Cerebellar cortex (tissue), 1 donor: ENCODE measurements around the gene RAB25.
"Not testable (repeated sequence)": the region's sequence is repeated elsewhere in the genome, so short reads cannot be mapped to it uniquely, and the experiment has no call there.

Experiments used
- DNase-seq: peaks from one replicate; pipeline ENCODE4 v3.0.0-alpha.2; 2015; ENCODE audit warnings: low spot score

RAB25 gene

GRCh38 chr1:156054500-156055280, 6.3 kb upstream of the RAB25 start, which contains the start of gene LAMTOR2:
LAMTOR2 (plus strand) TSS chr1:156054782; CDS start chr1:156054890, 108 bp downstream.
- DNase-seq, result peak; percentile 98

DNA sequence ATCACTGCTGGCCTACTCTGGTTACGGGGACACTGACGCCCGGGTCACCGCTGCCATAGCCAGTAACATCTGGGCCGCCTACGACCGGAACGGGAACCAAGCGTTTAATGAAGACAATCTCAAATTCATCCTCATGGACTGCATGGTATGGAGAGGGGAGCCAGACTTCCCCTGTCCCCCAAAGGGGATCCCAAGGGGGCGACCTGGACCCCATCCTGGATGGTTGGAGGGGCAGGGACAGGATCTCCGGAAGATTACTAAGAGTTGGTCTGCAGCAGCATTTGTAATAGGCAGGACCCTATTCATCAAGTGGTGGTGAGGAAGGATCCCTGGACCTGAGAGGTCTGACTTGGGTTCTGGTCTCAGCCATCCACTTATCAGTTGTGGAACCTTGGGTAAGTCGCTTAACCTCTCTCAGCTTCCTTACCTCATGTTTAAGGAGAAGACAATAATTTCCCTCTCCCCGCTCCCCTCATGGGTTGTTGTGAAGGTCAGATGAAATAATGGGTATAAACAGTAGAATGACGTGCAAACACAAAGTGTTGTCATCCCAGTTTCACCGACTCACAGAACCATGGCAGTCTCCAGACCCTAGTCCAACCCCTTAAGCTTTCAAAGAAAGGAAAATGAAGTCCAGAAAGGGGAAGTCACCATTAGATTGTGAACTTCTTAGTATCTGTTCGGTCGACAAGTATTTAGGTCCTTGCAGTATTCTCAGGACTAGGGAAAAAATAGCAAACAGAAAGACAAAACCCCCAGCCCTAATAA, 5.5 kb upstream of the RAB25 start:
- DNase-seq, result no peak

GRCh38 chr1:156056326-156056849, 4.6 kb upstream of the RAB25 start:
- no peak for DNase-seq

DNA sequence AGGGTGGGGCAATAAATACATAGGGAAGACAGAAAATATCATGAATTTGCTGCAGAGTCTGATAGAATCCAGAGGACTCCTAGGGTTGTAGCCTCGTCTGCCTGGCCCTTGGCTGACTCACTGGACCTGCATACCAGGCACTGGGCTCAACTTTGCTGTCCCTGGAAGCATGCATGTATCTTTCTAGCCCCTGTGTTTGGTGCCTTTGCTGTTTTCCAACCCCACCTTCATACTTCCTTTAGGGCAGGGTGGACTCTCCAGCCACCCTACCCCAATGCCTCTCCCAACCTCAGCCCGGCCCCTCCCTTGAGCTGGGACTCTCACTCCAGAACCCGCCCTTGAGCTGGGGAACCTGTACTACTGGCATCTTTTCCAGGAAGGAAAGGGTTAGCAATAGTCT, 1.2 kb downstream of the RAB25 start:
- DNase-seq, result no peak

DNA sequence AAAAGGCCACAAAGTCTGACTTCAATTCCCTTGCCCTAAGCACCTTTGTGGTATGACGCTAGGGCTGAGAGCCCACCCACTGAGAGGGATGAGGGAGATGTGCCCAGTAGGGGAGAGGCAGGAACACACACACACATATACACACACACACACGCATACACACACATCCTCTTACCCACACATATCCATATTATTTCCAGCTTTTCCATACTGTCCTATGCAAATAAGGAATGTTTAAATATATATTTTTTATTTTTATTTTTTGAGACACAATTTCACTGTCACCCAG, 3.0 kb downstream of the RAB25 start:
- DNase-seq, result no peak

DNA sequence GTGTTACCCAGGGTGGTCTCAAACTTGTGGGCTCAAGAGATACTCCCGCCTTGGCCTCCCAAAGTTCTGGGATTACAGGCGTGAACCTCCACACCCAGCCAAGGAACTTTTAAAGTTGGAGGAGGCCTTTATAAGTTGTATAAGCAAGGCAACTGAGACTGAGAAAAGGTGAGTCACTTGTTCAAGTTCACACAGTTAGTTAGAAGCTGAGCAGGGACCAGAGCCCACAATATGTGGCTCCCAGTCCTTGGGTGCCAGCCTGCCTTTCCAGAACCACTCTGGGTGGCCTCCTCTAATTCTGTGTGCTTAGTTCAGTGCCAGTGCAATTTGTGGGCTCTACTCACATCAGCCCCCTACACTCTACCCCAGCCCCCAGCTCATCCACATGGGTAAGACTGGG, 3.7 kb downstream of the RAB25 start:
- no peak for DNase-seq

- no peak for DNase-seq
These were observed 4.3 kb downstream of the RAB25 start for GRCh38 chr1:156065212-156065611.

GRCh38 chr1:156065871-156066270, 4.9 kb downstream of the RAB25 start:
- no peak for DNase-seq

DNA sequence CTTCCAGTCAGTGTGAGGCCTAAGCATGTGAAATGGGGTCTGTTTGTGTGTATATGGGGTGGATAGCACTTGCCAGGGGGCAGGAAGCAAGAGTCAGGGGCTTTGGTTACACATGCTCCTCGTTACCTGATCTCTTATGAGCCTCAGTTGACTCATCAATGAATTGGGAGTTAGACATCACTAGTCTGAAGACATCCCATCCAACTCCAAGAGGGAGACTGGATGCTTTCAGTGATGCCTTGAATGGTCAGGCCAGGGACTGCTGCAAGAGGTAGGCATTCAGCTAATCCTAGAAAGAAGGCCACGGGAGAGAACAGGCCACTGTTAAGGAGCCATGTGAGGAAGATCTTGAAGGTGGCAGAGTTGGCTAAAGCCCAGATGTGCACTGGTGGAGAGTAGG, 6.3 kb downstream of the RAB25 start:
- DNase-seq, result no peak

DNA sequence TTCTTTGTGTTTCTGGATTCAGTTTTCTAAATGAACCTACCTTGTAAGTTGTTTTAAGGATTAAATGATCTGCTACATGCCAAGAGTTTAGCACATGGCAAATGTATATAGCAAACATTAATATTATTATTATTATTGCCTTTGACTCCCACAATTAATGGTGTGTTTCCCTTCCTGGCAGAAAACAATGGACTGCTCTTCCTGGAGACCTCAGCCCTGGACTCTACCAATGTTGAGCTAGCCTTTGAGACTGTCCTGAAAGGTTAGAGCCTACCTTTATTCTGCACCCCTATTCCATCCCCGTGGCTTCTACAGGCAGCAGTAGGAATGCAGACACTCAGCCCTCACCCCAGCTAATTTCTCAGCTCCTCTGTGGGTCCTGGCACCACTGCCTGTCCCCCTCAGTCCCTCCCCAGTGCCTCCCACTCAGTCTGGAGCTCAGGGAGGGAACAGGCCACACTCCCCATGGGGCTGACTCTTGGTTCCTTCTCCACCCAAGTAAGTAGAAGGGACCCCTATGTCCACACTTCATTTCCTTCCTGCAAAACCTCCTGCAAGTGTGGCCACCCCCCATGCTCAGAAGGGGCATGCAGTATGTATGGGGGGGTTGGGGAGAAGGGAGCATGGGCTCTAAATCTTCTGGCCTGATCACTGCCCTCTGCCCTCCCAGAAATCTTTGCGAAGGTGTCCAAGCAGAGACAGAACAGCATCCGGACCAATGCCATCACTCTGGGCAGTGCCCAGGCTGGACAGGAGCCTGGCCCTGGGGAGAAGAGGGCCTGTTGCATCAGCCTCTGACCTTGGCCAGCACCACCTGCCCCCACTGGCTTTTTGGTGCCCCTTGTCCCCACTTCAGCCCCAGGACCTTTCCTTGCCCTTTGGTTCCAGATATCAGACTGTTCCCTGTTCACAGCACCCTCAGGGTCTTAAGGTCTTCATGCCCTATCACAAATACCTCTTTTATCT, 8.8 kb downstream of the RAB25 start:
- no peak for DNase-seq

DNA sequence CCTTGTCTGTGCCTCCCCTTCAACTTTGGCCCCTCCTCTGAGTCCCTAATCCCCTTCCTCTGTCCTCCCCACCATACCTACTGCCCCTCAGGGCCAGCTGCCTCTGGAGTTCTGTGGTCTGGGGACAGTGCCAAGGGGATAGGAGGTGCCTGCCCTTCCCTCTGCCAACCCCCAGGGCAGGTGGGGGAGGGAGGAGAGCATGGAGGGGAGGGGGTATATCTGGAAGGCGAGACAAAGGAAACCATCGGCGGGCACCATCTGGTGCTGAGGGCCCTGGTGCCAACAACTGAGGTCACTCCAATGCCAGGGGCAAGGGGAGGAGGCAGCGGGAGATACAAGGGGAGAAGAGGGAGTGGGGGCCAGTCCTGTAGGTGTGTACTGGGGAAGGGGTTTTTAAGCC, 9.6 kb downstream of the RAB25 start:
- DNase-seq, result peak; percentile 23

DNA sequence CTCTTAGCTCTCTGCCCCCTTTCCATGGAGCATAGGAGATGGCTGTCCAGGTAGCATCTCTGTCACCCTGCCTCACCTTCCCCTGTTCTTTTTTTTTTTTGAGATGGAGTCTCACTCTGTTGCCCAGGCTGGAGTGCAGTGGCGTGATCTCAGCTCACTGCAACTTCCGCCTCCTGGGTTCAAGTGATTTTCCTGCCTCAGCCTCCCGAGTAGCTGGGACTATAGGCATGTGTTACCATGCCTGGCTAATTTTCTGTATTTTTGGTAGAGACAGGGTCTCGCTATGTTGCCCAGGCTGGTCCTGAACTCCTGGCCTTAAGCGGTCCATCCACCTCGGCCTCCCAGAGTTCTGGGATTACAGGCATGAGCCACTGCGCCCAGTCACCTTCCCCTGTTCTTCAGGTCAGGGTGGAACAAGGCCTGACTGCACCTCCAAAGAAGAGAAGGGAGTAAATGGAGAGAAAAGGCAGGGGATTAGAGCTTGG, 10.4 kb downstream of the RAB25 start:
- DNase-seq, result not testable (repeated sequence)

GRCh38 chr1:156072251-156072650, 11.3 kb downstream of the RAB25 start:
- DNase-seq, result no peak

DNA sequence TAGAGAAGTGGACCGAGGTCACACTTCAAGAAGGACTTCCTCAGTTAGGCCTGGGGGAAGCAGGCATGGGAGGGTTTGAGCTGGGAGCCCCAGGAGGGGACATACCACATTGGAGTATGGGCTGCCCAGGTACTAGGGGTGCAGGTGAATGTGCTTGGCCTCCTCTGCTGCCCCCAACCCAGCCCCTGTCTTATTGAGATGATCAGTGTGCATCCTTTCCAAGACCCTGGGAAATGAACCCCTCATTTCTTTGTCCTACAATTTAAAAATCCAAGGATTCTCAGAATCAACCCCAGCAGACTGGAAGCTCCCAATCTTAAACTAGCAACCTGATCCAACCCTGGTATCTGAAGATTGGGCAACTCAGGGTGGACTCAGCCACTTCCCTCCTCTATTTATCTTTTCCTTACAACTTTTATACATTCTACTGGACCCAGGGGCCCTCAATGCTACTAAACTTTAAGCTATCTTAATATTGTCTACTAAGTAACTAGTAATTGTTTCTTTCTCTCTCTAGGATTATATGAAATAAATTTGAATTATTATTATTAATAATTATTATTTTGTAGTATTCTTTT, 12.2 kb downstream of the RAB25 start:
- DNase-seq, result no peak

DNA sequence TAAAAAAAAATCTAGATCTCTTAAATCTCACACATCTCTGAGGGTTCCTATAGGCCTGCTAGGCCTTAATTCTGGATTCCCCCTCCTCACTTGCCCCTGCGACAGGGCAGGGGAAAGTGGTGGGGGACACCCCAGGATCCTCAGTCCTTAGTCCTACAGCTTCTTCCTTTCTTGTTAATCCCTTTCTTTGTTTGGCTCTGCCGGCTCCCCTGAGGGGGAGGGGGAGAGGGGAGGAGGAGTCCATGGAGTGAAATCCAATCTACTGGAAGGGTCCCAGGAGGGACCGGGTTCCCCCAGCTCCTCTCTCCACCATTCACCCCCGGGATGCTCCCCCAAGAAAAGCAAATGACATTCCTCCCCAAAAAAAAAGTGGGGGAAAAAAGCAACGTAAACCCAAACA, 12.8 kb downstream of the RAB25 start:
- DNase-seq, result no peak

- DNase-seq, result no peak
These were observed 13.7 kb downstream of the RAB25 start for GRCh38 chr1:156074661-156075060.

DNA sequence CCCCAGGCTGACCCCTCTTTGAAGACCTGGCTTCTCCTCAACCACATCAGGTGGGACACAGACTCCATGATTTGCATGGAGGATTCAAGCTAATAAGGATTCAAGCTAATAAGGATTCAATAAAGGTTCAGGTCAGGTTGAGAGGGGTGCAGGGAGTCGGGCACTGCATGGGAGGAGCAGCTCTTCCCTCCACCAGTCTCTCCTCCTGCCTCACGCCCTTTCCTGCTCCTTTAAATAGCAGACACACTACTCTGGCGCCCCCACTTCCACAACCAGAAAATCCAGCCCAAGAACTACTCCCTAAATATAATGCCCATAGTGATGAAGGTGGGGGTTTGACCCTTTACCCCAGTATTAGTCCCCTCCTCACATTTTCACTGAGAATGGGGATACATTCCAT, 14.2 kb downstream of the RAB25 start:
- DNase-seq, result no peak

GRCh38 chr1:156075775-156076204, 14.8 kb downstream of the RAB25 start:
- no peak for DNase-seq

DNA sequence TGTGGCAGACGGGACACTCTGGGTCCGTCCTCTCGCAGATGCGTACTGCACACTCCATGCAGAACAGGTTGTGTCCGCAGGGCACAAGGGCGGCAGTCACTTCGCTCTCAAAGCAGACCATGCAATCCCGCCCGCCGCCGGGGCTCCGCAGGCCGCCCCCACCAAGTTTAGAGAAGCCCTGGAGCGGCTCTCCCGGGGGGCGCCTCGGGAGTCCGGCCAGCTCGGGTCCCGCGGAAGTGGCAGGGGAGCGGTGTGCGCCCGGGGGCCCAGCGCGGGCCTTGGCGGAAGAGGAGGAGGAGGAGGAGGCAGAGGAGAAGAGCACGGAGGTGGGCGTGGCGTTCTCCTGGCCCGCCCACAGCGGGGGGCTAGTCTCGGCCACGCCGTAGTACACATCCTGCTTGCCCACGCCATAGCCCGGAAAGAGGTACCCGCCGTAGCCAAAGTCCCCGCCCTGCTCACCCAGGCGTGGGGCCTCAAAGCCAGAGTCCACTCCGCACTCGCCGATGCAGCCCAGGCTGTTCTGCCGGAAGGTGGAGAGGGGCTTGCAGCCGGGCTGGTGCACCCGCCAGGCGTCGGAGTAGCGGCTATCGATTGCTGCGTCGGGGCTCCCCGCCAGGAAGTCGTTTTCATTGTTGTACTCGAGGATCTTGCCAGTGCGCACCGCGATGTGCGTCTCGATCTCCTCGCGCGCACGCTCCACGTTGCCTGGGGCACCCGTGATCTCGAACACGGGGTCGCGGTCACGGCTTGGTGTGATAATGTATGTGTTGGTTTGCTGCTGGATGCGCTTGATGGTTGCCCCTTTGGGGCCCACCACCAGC, 15.9 kb downstream of the RAB25 start:
- no peak for DNase-seq

GRCh38 chr1:156077430-156077760, 16.4 kb downstream of the RAB25 start:
- DNase-seq, result no peak

DNA sequence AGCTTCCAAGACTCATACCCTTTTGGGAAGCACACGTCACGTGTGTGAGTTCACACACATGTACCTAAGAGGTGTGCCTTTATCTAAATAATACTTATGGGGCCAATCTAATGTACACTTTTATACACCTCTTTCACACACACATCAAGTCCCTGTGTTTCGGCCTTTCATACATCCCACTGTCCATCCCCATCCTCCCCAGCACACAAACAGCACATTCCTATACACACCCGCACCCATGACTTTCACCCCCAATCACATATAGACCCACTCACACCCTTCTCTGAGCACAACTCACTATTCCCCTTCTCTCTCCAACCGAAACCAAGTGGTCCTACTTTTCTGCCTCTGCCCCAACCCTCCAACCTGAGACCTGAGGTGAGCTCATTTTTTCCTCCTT, 17.8 kb downstream of the RAB25 start:
- DNase-seq, result no peak
